ENCODE data around the gene CNTLN. TPM values are rescaled to one million over a fixed set of nuclear protein-coding genes. Genes with fewer than 3 reads are reported as not detected.

CNTLN gene
- total and polyA plus RNA-seq, 9 of the 15 experiments (the other 6 are each of a cell fraction or from before 2014, with no cell fraction given), result 0.08 TPM; not detected in 8

GRCh38 chr9:17191082-17191481 is 56.2 kb downstream of the CNTLN start:
- DNase-seq (ENCODE audit: extremely low read depth in 1 of 4, low spot score in 3 of 4) (no peak), FAIRE-seq (no peak), ATAC-seq (no peak)
- Histone ChIP-seq H3K9ac (ENCODE audit: insufficient read depth in 1 of 2, low read depth in 2 of 2, low read length in 2 of 2) (no peak overlapping the region), H3K4me3 (no peak overlapping the region), H3K4me2 (ENCODE audit: insufficient read depth, low read length) (no peak overlapping the region), H4K20me1 (replicated peaks; ENCODE audit: control insufficient read depth, insufficient read depth, low read length) (no peaks in the 10 kb centered on the region), H3K79me2 (ENCODE audit: control insufficient read depth, insufficient read depth, low read length) (no peaks in the 10 kb centered on the region), H3K4me1 (replicated peaks in 1 of 2; ENCODE audit: control insufficient read depth in 2 of 2, insufficient read depth in 2 of 2, low read length in 2 of 2) (no peaks in the 10 kb centered on the region), H2AFZ (ENCODE audit: low read depth, low read length) (no peak overlapping the region), H3K27me3 (ENCODE audit: control insufficient read depth in 2 of 2, insufficient read depth in 2 of 2, low read length in 2 of 2) (no peaks in the 10 kb centered on the region), H3K9me3 (replicated peaks; ENCODE audit: control insufficient read depth, insufficient read depth, low read depth, low read length) (no peaks in the 10 kb centered on the region), H3K27ac (ENCODE audit: extremely low read depth, low read depth, low read length) (no peak overlapping the region), H3K36me3 (ENCODE audit: control insufficient read depth, insufficient read depth, low read length) (no peaks in the 10 kb centered on the region), H3K9me1 (ENCODE audit: control insufficient read depth, insufficient read depth, low read length) (no peaks in the 10 kb centered on the region)
- BruUV-seq (replicated peaks), result no TSS peak
- no peak for TF ChIP-seq ZC3H4 (CRISPR knock-in tag; IDR thresholded peaks at IDR 0.05; ENCODE audit: borderline replicate concordance)
- no peak for TF ChIP-seq KLF1 (tag; IDR thresholded peaks at IDR 0.05)
- TF ChIP-seq, protein P1, sequence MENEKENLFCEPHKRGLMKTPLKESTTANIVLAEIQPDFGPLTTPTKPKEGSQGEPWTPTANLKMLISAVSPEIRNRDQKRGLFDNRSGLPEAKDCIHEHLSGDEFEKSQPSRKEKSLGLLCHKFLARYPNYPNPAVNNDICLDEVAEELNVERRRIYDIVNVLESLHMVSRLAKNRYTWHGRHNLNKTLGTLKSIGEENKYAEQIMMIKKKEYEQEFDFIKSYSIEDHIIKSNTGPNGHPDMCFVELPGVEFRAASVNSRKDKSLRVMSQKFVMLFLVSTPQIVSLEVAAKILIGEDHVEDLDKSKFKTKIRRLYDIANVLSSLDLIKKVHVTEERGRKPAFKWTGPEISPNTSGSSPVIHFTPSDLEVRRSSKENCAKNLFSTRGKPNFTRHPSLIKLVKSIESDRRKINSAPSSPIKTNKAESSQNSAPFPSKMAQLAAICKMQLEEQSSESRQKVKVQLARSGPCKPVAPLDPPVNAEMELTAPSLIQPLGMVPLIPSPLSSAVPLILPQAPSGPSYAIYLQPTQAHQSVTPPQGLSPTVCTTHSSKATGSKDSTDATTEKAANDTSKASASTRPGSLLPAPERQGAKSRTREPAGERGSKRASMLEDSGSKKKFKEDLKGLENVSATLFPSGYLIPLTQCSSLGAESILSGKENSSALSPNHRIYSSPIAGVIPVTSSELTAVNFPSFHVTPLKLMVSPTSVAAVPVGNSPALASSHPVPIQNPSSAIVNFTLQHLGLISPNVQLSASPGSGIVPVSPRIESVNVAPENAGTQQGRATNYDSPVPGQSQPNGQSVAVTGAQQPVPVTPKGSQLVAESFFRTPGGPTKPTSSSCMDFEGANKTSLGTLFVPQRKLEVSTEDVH (IDR thresholded peaks at IDR 0.05; ENCODE audit: low read depth, partially characterized antibody), result no peak
- no peak for TF ChIP-seq CTBP1 (IDR thresholded peaks at IDR 0.05; ENCODE audit: borderline replicate concordance)
- TF ChIP-seq SLC30A9 (CRISPR knock-in tag; IDR thresholded peaks at IDR 0.05), result no peak
- no peak for TF ChIP-seq ZNF280B (CRISPR knock-in tag; IDR thresholded peaks at IDR 0.05)
- TF ChIP-seq KLF16 (IDR thresholded peaks at IDR 0.05), result no peak
- CTCF ChIA-PET (ENCODE audit: low intra/inter-chr PET ratio), result no interaction called here
- POLR2A ChIA-PET, result no interaction called here
- intact Hi-C loops (cut with micrococcal nuclease) (no loop called here), in situ Hi-C loops (cut with MboI) (no loop called here)
